Measurements from ENCODE around the gene GREB1. TPM values are rescaled to one million over a fixed set of nuclear protein-coding genes. Genes with fewer than 3 reads are reported as not detected.

Gene GREB1
- total and polyA plus RNA-seq, 12 donors = 2.2 to 26.2 (median 3.7) TPM

DNA sequence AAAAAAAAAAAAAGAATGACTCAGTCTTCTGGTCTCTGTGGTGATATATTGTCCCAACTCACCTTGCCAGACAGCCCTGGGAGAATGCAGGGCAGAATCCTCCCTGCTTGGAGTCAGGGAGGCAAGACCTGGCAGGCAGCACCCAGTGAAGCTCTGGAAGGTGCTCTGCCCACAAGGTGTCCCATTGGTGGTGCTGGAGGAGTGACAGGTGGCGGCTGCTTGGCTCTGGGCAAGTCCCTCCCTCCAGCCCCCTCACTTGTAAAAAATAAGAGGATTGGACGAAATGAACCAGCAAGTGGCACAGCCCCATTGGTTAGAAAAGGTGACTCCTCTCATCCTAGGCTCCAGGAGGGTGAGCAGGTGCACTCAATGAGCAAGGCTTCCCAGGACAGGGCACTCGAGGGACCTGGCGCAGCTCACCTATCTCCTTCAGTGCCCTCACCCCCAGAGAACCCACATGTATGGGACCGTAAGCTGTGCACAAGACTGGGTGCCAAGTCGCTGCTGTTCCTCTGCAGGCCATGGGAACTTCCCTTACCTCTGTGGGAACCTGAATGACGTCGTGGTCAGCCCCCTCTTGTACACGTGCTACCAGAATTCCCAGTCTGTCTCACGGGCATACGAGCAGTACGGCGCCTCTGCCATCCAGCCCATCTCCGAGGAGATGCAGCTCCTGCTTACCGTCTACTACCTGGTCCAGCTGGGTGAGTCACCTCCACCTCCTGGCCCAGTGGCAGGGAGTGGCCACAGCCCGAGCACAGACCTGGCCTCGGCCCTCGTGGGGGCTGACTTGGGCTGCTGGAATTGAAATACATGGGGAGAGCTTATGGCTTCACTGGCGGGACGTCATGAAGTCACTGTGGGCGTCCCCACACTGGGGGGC lies 54.6 kb downstream of the GREB1 start:
- no peaks in the 10 kb centered on the region for H3K36me3 ChIP-seq (replicated peaks in 1 of 2)
- H3K4me3 ChIP-seq = no peak overlapping the region
- 81 to 88% (median 85%) methylated on average over 15 to 21 of the region's 21 CpGs for WGBS, 4 donors
- no peak for DNase-seq
- no peak overlapping the region for H3K27ac ChIP-seq
- H3K27me3 ChIP-seq = no peaks in the 10 kb centered on the region
- intact Hi-C loops (cut with DNase I) = loop anchor here in 1 of 2 donors (10.0 kb wide), 1 partner anchor 464 kb away; no protein-coding TSS in a partner anchor
- H3K4me1 ChIP-seq (replicated peaks in 1 of 2) = no peaks in the 10 kb centered on the region
- no peak for TF ChIP-seq POLR2A (IDR thresholded peaks at IDR 0.05)
- TF ChIP-seq, protein P1, sequence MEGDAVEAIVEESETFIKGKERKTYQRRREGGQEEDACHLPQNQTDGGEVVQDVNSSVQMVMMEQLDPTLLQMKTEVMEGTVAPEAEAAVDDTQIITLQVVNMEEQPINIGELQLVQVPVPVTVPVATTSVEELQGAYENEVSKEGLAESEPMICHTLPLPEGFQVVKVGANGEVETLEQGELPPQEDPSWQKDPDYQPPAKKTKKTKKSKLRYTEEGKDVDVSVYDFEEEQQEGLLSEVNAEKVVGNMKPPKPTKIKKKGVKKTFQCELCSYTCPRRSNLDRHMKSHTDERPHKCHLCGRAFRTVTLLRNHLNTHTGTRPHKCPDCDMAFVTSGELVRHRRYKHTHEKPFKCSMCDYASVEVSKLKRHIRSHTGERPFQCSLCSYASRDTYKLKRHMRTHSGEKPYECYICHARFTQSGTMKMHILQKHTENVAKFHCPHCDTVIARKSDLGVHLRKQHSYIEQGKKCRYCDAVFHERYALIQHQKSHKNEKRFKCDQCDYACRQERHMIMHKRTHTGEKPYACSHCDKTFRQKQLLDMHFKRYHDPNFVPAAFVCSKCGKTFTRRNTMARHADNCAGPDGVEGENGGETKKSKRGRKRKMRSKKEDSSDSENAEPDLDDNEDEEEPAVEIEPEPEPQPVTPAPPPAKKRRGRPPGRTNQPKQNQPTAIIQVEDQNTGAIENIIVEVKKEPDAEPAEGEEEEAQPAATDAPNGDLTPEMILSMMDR (IDR thresholded peaks at IDR 0.05) = no peak
- no peaks in the 10 kb centered on the region for H3K9me3 ChIP-seq (replicated peaks in 1 of 3)

DNA sequence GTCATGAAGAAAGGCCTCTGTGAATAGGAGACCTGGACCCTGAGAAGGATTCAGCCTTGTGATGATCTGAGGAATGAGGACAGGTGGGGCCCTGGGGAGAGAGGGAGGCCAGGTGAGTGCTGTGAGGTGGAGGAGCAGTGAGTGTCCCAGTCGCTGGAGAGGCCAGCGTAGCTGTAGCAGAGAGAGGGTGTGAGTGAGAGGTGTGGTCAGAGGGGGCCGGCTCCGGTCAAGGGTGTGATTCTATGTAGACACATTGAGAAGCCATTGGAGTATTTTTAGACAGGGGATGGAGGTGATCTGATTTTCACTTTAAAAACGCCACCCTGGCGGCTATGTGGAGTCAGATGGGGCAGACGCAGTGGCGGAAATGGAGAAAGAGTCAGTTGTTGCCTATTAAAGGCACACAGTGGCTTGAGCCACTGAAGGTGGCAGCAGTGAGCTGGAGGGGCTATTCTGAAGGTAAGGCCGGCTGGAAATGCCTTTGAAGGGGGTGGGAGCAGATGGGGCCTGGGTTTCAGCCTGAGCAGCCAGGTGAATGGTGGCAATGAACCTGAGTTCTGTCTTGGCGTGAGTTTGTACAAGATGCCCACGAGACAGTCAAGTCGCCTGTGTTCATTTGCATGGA lies 55.6 kb downstream of the GREB1 start:
- Histone ChIP-seq H3K27me3 (no peaks in the 10 kb centered on the region), H3K4me1 (replicated peaks in 1 of 2) (no peaks in the 10 kb centered on the region), H3K4me3 (no peak overlapping the region), H3K36me3 (replicated peaks in 1 of 2) (no peaks in the 10 kb centered on the region), H3K9me3 (replicated peaks in 1 of 3) (no peaks in the 10 kb centered on the region), H3K27ac (no peak overlapping the region)
- intact Hi-C loops (cut with DNase I) = loop anchor here in 1 of 2 donors (10.0 kb wide), 1 partner anchor 465 kb away; no protein-coding TSS in a partner anchor
- DNase-seq = no peak
- TF ChIP-seq, protein P1 (IDR thresholded peaks at IDR 0.05) = no peak
- TF ChIP-seq POLR2A (IDR thresholded peaks at IDR 0.05) = no peak
- 84 to 95% (median 90%) methylated on average over 12 of the region's 12 CpGs for WGBS, 4 donors

DNA sequence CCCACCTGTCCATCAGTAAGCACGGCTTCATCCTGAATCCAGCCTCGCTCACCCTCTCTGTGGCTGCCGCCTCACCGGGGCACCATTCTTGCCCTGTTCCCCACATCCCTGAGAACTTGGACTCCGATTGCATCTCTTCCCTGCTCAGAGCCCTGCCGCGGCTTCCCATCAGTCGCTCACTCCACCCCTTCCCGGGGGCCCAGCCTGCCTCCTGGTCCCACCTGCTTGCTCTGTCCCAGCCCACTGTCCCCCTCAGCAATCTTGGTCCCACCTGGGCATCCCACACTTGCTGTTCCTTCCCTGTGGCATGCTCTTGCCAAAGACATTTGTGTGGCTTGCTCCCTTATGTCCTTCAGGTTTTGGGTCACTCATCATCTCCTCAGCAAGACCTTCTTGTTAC lies 56.3 kb downstream of the GREB1 start:
- Histone ChIP-seq H3K4me1 (replicated peaks in 1 of 2) (no peaks in the 10 kb centered on the region), H3K27ac (no peak overlapping the region), H3K27me3 (no peaks in the 10 kb centered on the region), H3K9me3 (replicated peaks in 1 of 3) (no peaks in the 10 kb centered on the region), H3K36me3 (replicated peaks in 1 of 2) (no peaks in the 10 kb centered on the region), H3K4me3 (no peak overlapping the region)
- intact Hi-C loops (cut with DNase I) = no loop called here
- no peak for DNase-seq
- TF ChIP-seq POLR2A (IDR thresholded peaks at IDR 0.05) = no peak
- TF ChIP-seq, protein P1 (IDR thresholded peaks at IDR 0.05) = no peak
- 93 to 100% (median 96%) methylated on average over 9 of the region's 9 CpGs for WGBS, 4 donors

DNA sequence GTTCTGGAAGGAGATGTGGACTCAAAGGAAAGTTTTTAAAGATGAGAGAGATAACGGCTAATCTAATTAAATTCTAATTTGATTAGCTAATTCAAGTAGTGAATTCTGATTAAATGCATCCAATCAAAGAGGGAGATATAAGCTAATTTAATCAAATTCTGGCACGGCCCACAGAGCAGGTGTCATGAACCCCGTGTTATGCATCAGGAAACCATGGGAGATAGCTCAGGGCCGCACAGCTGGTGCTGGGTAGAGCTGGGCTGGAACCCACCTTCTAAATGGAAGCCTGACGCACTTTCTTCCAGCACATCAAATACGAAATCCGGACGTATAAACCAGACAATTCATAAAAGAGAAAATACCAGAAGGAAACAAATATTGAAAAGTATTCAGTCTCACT lies 57.2 kb downstream of the GREB1 start:
- Histone ChIP-seq H3K27me3 (no peaks in the 10 kb centered on the region), H3K4me1 (replicated peaks in 1 of 2) (no peaks in the 10 kb centered on the region), H3K9me3 (replicated peaks in 1 of 3) (no peaks in the 10 kb centered on the region), H3K4me3 (no peak overlapping the region), H3K27ac (no peak overlapping the region), H3K36me3 (replicated peaks in 1 of 2) (no peaks in the 10 kb centered on the region)
- TF ChIP-seq, protein P1 (IDR thresholded peaks at IDR 0.05) = no peak
- no peak for TF ChIP-seq POLR2A (IDR thresholded peaks at IDR 0.05)
- intact Hi-C loops (cut with DNase I) = no loop called here
- no peak for DNase-seq
- 87 to 94% (median 88%) methylated on average over 8 of the region's 8 CpGs for WGBS, 4 donors
